HepG2 (cell line): ENCODE data around the gene ZNF628. TPM values are rescaled to one million over a fixed set of nuclear protein-coding genes. Genes with fewer than 3 reads are reported as not detected.

Experiments
- AGO1 ChIP-seq: fragments of 200-400 bp; formaldehyde crosslinking; IDR thresholded peaks from 2 replicates; pipeline ENCODE4 v1.6.1; 2017; ENCODE audit warnings: mild to moderate bottlenecking, low read depth, low read length, moderate library complexity; ENCODE audit not compliant: poor library complexity, severe bottlenecking
- HES4 ChIP-seq: sonication (generic); formaldehyde crosslinking; IDR thresholded peaks from 2 replicates; pipeline ENCODE4 v1.9.0; 2021; ENCODE audit warnings: mild to moderate bottlenecking, missing genetic modification reagents, borderline replicate concordance
- POLR2G ChIP-seq: fragments of 200-400 bp; formaldehyde crosslinking; IDR thresholded peaks from 2 replicates; pipeline ENCODE4 v1.6.1; 2018; ENCODE audit warnings: mild to moderate bottlenecking, low read depth, low read length, moderate library complexity
- RAD21 ChIP-seq: fragments of 450-650 bp; formaldehyde crosslinking; IDR thresholded peaks from 2 replicates; pipeline ENCODE4 v1.5.0; 2020; ENCODE audit warnings: mild to moderate bottlenecking
- REL ChIP-seq: sonication (generic); formaldehyde crosslinking; conservative IDR thresholded peaks from 2 replicates; pipeline ENCODE4 v1.8.0; 2022; ENCODE audit warnings: mild to moderate bottlenecking, missing genetic modification reagents, moderate library complexity
- RORA ChIP-seq: sonication (generic); formaldehyde crosslinking; IDR thresholded peaks from 2 replicates; pipeline ENCODE4 v1.5.0; 2020; ENCODE audit warnings: mild to moderate bottlenecking, missing genetic modification reagents, moderate library complexity
- TEAD2 ChIP-seq: sonication (generic); formaldehyde crosslinking; IDR thresholded peaks from 2 replicates; pipeline ENCODE4 v1.9.0; 2021; ENCODE audit warnings: missing genetic modification reagents
- ZBTB40 ChIP-seq, 2 experiments: fragments of 450-650 bp in 1 of 2; sonication (generic) in 1 of 2; formaldehyde crosslinking in 1 of 2; IDR thresholded peaks; 2 replicates each; pipeline versions ENCODE4 v1.6.1 to v1.8.0; 2016 to 2022; ENCODE audit warnings: antibody characterized with exemption in 1 of 2, mild to moderate bottlenecking in 1 of 2, missing genetic modification reagents in 1 of 2
- ZC3H13 ChIP-seq: sonication (generic); formaldehyde crosslinking; IDR thresholded peaks from 2 replicates; pipeline ENCODE4 v1.8.1; 2023; ENCODE audit warnings: mild to moderate bottlenecking, missing genetic modification reagents, moderate library complexity
- ZHX2 ChIP-seq, 2 experiments: sonication (generic) in 1 of 2; formaldehyde crosslinking in 1 of 2; IDR thresholded peaks; 2 replicates each; pipeline versions ENCODE4 v1.6.1 to v1.9.0; 2014 to 2022; ENCODE audit warnings: antibody characterized with exemption in 1 of 2, borderline replicate concordance in 1 of 2, inconsistent platforms in 1 of 2, low read depth in 1 of 2, missing genetic modification reagents in 1 of 2
- ZKSCAN8 ChIP-seq: IDR thresholded peaks from 2 replicates; pipeline ENCODE4 v1.6.1; 2016; ENCODE audit warnings: borderline replicate concordance, missing genetic modification reagents, missing compliant biosample characterization
- ZNF17 ChIP-seq: sonication (generic); formaldehyde crosslinking; IDR thresholded peaks from 2 replicates; pipeline ENCODE4 v1.5.0; 2020; ENCODE audit warnings: mild to moderate bottlenecking, missing genetic modification reagents
- ZNF720 ChIP-seq: sonication (generic); formaldehyde crosslinking; IDR thresholded peaks from 2 replicates; pipeline ENCODE4 v1.4.0; 2020; ENCODE audit warnings: missing genetic modification reagents
- polyA plus RNA-seq, 8 experiments: library from polyadenylated mRNA; depleted of rRNA in 3 of 8; stranded (reverse) in 7 of 8; unstranded in 1 of 8; fragments of >200 nt; fragmentation: Illumina TruSeq in 4 of 8; extraction: Trizol in 4 of 8; gene quantifications; 2 replicates each; pipeline versions ENCODE4 v1.2.1 to v1.2.3, GENCODE V29; 2011 to 2016; ENCODE audit warnings: low read depth in 4 of 8, missing spikeins in 1 of 8, mixed read lengths in 1 of 8; ENCODE audit not compliant: insufficient read depth in 1 of 8
- total RNA-seq, 5 experiments: library from RNA; depleted of rRNA; stranded (reverse); fragments of >200 nt; fragmentation: Illumina TruSeq; extraction: Trizol; gene quantifications; 2 replicates each; pipeline ENCODE4 v1.2.3, GENCODE V29; 2016; ENCODE audit warnings: low read depth in 1 of 5

Gene ZNF628
- total and polyA plus RNA-seq, 2 of the 13 experiments (the other 11 are each of a cell fraction or from before 2014, with no cell fraction given): 0.54 to 1.2 TPM

- TF ChIP-seq TEAD2 (CRISPR knock-in tag): peak; percentile 91; the same call in 1 of the 2 replicates
- TF ChIP-seq ZBTB40 (IDR thresholded peaks at IDR 0.05): no peak
- peak; percentile 90 for TF ChIP-seq ZBTB40 (CRISPR knock-in tag; IDR thresholded peaks at IDR 0.05)
- no peak for TF ChIP-seq ZNF720 (CRISPR knock-in tag)
- no peak for TF ChIP-seq AGO1
- no peak for TF ChIP-seq ZKSCAN8 (CRISPR knock-in tag)
- TF ChIP-seq POLR2G: peak; percentile 63
- no peak; the same call in 1 of the 2 replicates for TF ChIP-seq RAD21 (CRISPR knock-in tag)
- no peak for TF ChIP-seq ZC3H13 (CRISPR knock-in tag)
- TF ChIP-seq REL: no peak
- TF ChIP-seq HES4: no peak; the same call in 1 of the 2 replicates
- TF ChIP-seq ZHX2 (IDR thresholded peaks at IDR 0.05; ENCODE audit: low read depth): peak; percentile 88
- no peak for TF ChIP-seq ZHX2 (CRISPR knock-in tag; IDR thresholded peaks at IDR 0.05; ENCODE audit: borderline replicate concordance)
- no peak for TF ChIP-seq ZNF17 (CRISPR knock-in tag)
- TF ChIP-seq RORA (CRISPR knock-in tag): no peak
Observed at GRCh38 chr19:55476100-55476775, at the start of gene ZNF628 (continued).
